Measurements from ENCODE around the gene SRY.
"Not testable (repeated sequence)": the region's sequence is repeated elsewhere in the genome, so short reads cannot be mapped to it uniquely, and the experiment has no call there.

The SRY gene

DNA sequence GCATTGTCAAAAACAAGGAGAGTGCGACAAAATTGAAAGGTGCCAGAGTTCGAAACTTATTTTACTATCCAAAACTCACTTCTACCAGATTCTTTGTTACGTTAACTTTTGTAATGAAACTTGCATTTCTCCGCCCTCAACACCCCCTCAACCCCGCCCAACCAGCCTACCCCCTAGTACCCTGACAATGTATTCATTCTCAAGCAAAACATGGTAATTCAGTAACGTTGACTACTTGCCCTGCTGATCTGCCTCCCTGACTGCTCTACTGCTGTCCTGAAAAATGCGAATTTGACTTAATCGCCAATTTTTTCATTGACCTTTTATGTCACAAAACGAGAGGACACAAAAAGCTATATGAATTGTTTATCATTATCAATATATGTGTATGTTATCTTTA lies at the start of gene SRY:
Gene SRY (minus strand): TSS at position 83 of the 400 bp plus-strand sequence. CDS start 79 bp downstream, at position 4.
- DNase-seq (ENCODE audit: low read depth): no peak

DNA sequence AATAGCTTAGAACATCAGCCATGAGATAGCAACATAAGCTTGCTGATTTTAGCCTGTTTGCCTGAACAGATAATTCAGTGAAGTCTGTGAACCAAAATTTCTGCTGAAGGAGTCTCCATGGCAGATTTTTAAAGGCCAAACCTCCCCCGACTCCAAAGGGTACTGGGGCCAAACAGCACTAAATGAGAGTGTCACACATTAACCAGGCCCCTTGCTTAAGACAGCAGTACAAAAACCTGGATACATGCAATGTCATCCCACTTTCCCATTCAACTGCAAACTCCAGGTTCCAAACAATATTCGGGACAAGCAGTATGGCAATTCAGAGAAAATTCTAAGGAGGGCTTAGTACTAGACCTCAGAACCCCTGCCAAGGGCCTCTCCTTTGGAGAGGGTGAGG lies 49.6 kb upstream of the SRY start:
- no peak for DNase-seq (ENCODE audit: low read depth)

DNA sequence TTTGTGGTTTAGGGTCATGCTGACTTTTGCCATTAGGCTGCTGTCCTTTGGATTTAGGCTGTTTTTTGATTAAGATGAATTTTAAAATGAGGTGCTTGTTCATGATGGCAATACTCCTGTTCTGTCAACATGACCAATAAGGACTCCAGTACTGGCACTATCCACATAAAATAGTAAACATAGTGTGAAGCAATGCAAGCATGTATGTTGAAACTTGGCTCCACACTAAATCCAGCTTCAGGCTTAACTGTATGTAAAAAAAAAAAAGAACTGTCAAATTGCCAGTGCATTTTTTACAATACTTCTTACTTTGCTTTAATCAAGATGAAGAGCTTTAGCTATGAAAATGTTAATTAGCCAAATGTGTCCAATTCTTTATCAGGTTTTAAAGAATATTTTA lies 47.7 kb upstream of the SRY start:
- DNase-seq (ENCODE audit: low read depth): no peak

DNA sequence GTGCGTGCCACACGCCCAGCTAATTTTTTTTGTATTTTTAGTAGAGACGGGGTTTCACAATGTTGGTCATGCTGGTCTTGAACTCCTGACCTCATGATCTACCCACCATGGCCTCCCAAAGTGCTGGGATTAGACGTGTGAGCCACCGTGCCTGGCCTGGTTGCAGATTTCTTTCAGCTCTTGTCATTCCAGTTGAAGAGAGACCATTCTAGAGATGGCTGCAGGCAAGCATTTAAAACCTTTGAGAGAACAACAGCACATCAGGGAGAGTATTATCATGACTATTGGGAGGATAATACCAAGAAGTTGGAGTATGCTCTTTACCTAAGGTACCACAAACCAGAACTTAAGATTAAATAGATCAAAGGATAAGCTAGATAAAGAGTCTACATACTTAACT lies 41.0 kb upstream of the SRY start:
- no peak for DNase-seq (ENCODE audit: low read depth)

DNA sequence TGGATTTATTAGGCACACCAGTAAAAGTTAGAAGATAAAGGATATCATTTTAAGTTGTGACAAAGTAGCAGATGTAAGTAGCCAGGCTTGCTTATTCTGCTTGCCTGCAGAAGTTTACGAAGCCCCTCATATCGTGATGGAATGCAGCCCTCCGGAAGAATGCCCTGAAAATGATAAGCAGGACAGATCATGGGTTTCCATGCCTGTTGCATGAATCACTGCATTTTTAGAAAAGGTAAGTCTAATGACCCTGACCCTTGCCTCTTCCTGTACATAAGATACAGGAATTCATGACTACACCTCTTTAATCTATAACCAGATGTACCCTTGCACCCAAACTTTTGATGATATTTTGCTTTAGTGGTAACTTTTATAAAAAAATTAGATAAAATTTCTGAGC lies 37.0 kb upstream of the SRY start:
- DNase-seq (ENCODE audit: low read depth): no peak

DNA sequence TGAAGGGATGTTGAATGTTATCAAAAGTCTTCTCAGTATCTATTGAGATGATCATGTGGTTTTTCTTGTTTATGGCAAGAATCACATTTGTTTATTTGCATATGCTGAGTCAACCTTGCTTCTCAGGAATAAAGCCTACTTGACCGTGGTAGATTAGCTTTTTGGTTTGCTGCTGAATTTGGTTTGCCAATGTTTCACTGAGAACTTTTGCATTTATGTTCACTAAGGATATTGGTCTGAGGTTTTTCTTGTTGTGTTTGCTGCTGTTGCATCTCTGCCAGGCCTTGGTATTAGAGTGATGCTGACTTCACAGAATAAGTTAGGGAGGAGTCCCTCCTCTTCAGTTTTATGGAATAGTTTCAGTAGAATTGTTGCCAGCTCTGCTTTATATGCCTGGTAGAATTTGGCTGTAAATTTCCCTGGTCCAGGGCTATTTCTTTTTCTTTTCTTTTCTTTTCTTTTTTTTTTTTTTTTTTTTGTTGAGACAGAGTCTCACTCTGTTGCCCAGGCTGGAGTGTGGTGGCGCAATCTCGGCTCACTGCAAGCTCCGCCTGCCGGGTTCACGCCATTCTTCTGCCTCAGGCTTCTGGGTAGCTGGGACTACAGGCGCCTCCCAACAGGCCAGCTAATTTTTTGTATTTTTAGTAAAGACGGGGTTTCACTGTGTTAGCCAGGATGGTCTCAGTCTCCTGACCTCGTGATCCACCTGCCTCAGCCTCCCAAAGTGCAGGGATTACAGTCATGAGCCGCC lies 29.8 kb upstream of the SRY start:
- DNase-seq (ENCODE audit: low read depth): not testable (repeated sequence)

DNA sequence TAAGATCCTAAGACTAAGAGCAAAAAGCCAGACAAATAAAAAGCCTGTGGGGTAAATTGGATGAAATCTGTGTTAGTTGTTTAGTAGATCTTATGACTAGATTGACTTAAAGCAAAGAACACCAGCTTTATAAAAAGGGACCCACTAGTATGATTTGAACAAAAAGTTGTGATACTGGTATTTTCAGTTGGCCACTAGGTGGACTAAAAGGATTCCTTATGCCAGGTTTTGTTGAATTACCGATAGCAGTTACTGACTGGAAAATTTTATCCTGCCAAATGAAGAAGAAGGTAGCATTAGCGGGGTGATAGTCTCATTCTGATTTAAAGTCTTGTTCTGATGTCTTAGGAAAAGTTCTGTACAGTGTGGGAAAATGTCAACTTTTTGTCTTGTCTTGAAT lies 12.8 kb upstream of the SRY start:
- DNase-seq (ENCODE audit: low read depth): no peak

DNA sequence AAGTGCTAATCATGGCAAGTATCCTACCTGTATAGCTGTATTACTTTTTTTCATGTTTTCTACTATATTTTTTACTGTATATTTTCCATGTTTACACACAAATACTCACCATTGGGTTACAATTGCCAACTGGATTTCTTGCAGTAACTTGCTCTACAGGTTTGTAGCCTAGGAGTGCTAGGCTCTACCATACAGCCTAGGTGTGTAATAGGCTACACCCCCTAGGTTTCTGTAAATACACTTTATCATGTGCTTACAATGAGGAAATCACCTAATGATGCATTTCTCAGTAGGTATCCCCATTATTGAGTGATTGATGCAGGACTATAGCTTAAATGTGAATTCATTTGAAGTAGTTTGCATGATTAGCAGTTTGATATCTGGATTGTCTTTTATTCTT lies 10.5 kb upstream of the SRY start:
- no peak for DNase-seq (ENCODE audit: low read depth)

DNA sequence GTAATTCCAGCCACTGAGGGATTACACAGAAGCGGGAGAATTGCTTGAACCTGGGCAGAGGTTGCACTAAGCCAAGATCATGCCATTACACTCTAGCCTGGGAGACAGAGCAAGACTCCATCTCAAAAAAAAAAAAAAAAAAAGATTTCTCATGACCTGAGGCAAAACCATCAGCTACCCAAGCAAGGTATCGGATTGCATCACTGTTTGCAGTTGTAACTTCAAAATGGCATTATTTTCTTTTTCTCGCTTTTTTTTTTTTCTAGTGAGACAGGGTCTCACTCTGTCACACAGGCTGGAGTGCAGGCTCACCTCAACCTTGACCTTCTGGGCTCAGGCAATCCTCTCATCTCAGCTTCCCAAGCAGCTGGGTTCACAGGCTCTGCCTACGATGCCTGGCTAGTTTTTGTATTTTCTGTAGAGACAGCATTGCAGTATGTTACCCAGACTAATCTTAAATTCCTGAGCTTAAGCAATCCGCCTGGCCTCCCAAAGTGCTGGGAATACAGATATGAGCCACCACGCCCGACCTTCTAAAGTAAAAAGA lies 9.6 kb upstream of the SRY start:
- DNase-seq (ENCODE audit: low read depth): no peak

DNA sequence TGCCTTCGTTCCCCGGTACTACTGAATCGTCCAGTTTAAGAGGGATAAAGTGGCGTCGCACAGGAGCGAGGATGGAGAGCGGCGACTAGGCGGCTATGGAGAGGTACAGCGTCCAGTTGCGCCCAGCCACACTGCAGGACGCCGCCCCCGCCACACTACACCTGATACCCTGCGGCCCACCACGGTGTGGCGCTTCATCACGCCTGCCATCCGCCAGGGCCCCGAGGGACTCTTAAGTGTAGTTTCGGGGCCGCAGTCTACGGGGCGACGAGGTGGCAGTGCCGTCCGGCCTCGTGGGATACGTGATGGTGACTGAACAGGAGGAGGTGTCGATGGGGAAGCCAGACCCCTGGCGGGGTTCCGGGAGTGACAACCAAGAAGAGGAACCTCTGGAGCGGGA lies 2.3 kb upstream of the SRY start:
- no peak for DNase-seq (ENCODE audit: low read depth)

DNA sequence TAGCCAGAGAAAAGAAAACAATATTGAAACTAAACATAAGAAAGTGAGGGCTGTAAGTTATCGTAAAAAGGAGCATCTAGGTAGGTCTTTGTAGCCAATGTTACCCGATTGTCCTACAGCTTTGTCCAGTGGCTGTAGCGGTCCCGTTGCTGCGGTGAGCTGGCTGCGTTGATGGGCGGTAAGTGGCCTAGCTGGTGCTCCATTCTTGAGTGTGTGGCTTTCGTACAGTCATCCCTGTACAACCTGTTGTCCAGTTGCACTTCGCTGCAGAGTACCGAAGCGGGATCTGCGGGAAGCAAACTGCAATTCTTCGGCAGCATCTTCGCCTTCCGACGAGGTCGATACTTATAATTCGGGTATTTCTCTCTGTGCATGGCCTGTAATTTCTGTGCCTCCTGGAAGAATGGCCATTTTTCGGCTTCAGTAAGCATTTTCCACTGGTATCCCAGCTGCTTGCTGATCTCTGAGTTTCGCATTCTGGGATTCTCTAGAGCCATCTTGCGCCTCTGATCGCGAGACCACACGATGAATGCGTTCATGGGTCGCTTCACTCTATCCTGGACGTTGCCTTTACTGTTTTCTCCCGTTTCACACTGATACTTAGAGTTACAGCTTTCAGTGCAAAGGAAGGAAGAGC lies 488 bp downstream of the SRY start:
- DNase-seq (ENCODE audit: low read depth): no peak
